HCEC 1CT (cell line): Measurements from ENCODE around the gene USE1.

ENCODE experiments used
- DNase-seq: peaks from one replicate; pipeline ENCODE4 v3.0.0-alpha.2; 2017

The USE1 gene

DNA sequence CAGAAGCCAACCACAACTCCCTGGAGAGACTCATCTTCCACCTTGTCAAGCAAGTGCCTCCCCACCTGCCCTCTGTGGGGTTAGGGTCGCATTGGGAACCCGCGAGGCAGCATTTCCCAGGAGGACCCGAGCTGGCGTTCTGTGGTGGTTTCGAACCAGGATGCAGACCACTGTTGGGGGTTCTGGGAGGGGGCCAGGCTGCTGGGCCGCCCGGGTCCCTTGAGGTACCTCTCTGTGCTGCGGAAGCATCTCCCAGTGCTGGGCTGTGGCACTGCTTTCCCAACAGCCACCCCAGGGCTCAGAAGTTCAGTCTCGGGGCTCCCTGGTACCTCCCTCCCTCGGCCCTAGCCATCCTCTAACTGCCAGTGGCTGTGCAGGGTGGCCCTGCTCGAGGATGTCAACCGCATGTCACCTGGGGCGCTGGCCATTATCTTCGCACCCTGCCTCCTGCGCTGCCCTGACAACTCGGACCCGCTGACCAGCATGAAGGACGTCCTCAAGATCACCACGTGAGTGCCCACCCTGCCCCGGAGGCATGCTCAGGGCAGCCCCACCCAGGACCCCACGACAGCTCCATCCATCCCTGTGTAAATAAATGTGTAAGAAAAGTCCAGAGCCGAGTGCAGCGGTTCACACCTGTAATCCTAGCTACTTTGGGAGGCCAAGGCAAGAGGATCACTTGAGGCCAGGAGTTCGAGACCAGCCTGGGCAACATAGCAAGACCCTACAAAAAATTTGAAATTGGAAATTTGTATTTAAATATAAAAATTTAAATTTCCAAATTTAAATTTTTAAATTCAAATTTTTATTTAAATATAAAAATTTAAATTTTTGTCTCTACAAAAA lies 8.2 kb upstream of the USE1 start:
- no peak for DNase-seq

- DNase-seq = no peak
Measured at GRCh38 chr19:17209126-17210036, 5.8 kb upstream of the USE1 start.

DNA sequence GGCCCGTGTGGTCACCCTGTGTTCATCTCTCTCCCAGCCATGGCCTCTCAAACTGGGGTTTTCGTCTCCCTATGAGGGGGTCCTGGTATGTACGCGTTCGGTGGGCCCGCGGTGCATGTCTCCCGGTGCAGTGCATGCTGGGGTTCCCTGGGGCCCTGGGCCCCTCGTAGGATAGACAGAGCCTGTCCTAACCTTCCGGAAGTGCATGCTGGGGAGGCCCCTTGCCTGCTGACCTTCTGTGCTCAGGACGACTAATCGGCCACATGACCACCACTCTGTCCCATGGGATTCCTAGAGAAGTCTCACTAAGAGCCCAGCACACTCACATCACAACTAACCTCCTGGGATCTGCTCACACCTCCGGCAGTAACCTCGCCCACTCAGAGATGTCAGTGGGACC lies 4.9 kb upstream of the USE1 start:
- DNase-seq = no peak

- no peak for DNase-seq
Measured at GRCh38 chr19:17211547-17212446, 3.4 kb upstream of the USE1 start.

- no peak for DNase-seq
Measured at GRCh38 chr19:17213334-17213733, 1.8 kb upstream of the USE1 start.

DNA sequence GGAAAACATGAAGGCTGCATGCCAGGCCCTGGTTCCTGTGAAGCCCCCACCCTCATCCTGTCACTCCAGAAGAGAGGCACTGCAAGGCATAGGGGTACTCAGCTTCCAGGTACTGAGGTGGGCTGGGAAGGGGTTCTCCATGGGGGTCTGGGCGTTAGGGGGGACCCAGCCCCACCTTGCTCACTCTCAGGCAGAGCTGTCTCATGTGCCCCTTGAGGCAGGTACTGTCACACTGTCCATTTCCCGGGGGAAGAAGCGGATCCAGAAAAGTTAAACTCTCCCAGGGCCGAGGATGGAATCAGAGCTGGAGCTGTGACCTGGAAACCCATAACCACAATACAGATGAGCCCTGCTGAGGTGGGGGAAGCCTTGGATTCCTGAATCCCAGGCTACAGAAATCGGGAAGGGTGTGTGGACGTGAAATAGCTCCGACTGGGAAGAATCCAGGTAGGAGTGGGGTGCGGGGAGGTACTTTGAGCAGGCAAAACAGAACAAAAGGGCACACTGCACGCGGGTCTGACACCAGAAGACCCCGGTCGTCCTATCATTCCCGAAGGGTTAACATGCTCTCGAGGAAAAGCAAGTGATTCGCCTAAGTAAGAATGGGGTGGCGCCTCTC lies 540 bp upstream of the USE1 start:
- DNase-seq = no peak

GRCh38 chr19:17216058-17216670 lies 1.0 kb downstream of the USE1 start:
- no peak for DNase-seq

DNA sequence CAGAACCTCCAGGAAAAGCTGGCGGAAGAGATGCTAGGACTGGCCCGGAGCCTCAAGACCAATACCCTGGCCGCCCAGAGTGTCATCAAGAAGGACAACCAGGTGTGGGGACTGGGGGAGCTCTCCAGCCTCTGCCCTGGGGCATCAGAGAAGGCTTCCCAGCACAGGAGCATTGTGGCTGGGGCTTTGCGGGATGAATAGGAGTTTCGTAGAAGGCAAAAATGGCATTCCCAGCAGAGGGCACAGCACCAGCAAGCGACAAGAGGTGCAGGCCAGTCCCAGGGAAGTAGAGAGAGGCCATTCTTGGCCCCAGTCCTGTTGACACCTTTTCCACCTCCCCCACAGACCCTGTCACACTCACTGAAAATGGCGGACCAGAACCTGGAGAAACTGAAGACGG lies 4.1 kb downstream of the USE1 start:
- DNase-seq = no peak

DNA sequence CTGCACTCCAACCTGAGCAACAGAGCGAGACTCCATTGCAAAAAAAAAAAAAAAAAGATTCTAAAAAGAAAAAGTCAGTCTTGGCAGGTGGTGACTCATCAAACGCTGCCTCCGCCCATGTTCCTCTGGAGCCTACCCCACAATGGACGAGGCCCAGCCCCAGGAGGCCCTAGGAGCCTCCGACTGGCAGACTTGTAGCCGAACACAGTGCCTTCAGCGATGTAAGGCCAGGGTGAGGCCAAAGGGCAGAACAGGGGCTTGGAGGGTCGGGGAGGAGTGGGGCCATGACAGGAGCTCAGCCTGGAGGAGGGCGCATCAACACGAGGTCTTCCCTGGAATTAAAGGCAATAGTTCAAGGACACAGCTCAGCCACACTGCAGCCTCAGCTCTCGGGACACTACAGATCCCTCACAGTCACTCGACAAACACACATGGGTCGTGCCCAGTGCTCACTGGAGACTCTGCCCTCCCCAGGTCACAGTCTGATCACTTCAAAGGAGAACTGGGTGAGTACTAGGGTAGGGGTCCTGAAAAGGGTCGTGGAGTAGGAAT lies 5.1 kb downstream of the USE1 start:
- DNase-seq = peak; percentile 71

- no peak for DNase-seq
Measured at GRCh38 chr19:17225053-17225452, 9.9 kb downstream of the USE1 start.

GRCh38 chr19:17226002-17226933 lies 11.1 kb downstream of the USE1 start, which contains the start of gene OCEL1:
Gene OCEL1 (plus strand): TSS chr19:17226226. CDS start chr19:17226248, 22 bp downstream.
- DNase-seq = peak; percentile 98

DNA sequence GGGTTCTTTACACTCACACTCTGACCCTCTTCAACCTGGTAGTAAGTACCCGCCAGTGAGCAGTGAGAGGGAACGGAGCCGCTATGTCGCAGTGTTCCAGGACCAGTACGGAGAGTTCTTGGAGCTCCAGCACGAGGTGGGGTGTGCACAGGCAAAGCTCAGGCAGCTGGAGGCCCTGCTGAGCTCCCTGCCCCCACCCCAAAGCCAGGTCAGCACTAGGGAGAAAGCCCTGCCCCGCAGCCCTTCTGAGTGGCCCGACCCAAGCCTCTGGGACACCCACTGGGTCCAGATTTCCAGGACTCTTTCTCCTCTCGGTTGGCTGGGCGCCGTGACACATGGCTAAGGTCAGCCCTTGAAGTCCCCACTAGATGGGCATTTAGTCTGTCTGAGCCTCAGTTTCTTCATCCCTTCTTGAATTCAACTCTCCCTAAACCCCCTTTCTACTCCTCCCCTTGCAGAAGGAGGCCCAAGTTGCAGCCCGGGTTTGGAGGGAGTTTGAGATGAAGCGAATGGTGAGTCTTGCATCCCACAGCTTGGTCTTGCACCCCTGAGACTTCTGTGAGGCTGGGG lies 12.7 kb downstream of the USE1 start:
- no peak for DNase-seq

- DNase-seq = no peak
Measured at GRCh38 chr19:17229890-17230289, 14.7 kb downstream of the USE1 start.

DNA sequence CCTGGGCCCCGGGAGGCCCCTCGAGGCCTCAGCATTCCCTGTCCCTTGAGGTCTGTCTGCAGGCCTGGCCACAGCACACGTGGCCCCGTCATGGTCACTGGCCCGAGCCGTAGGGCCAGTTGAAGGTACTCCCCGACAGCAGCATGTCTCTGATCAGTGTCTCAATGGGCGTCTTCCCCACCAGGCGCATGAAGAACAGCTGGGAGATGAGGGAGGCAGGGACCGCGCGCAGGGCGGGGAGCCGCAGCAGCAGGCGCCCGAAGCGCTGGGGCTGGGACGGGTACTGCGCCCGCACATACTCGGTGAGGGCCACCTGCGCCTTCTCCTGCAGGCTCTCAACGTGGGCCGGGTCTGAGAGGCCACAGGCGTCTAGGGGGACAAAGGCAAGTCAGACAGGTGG lies 17.1 kb downstream of the USE1 start:
- DNase-seq = no peak

DNA sequence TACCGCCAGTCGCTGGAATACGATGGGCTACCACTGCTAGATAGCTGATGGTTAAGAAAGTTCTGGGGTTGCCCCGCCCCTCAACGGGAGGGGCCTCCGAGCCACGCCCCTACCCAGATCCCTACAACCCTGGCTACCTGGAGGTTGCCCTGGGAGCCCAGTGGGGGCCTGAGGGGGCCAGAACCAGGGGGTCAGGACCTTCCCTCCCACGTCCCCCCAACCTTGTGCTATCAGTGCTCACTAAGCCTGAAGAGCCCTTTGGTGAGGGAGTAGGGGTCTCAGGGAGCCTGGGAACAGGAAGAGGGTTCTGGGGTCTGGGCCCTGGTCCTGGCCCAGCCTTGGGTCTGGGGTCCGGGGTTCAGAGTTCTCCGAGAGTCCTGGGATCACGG lies 19.7 kb downstream of the USE1 start:
- peak; percentile 36 for DNase-seq

- peak; percentile 68 for DNase-seq
Measured at GRCh38 chr19:17235300-17235970, 20.3 kb downstream of the USE1 start.

DNA sequence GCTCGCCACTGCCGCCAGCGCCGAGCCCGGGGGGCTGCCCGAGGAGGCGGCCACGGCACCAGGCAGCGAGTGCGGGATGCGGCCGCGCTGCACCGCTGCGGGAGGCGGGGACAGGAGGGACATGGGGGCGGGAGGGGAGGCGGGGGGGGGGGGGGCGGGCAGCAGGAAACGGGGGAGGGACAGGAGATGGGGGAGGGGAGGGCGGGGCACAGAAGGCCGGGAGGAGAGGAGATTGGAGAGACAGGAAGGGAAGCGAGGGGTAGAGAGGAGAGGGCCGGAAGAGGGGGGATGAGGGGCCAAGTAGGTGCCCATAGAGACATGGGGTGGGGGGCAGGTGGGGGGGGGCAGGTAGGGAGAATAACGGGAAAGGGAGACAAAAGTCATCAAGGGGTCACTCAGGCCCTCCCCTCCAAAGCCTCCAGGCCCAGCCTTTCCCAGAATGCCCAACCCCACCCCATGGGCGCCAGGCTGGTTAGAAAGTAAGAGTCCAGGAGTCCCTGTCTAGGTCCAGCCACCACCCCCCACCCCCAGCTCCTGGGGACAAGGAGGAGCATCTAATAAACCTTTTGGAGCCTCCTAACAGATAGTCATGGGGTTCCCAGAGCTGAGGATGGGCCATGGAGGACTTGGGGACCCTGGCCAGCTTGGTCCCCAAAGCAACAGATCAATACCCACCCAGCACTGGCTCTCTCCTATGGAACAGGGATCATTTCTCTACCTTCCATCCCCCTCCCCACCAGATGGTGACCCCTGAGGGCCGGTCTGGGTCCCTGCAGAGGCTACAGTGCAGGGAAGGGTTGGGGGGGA lies 21.0 kb downstream of the USE1 start:
- peak; percentile 33 for DNase-seq

DNA sequence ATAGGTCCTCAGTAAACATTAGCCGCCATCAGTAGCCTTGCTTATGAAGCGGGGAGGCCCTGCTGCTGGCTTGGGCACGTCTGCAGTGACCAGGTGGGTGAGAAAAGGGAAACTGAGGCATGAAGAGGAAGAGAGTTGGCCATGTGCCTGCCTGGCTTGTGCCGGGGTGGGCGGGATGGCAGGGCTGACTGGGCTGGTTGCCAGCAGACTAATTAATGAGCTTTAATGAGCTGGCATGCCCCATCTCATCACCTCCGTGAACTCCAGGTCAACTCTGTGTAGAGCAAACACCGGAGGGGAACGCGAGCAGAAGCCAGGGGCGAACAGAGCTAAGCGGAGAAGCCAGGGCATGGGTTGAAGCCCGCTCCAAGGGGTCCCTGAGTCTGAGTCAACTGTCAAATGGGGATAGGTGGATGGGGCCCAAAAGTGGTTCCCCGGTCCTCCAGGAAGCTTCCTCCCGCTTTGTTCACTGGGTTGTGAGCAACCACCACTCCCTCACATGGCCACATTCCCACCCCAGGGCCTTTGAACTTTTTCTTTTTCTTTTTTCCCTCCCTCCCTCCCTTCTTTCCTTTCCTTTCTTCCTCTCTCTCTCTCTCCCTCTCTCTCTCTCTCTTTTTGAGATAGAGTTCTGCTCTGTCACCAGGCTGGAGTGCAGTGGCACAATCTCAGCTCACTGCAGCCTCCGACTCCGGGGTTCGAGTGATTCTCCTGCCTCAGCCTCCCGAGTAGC lies 21.8 kb downstream of the USE1 start:
- DNase-seq = no peak
